BLaER1 (cell line): ENCODE data around the gene DAGLA.

Experiments used
- H3K27ac ChIP-seq: shearing (Covaris generic); formaldehyde crosslinking; 2 replicates; pipeline ENCODE4 v1.8.1; 2022
- H3K27me3 ChIP-seq: shearing (Covaris generic); formaldehyde crosslinking; 2 replicates; pipeline ENCODE4 v1.8.1; 2022
- H3K36me3 ChIP-seq: shearing (Covaris generic); formaldehyde crosslinking; 2 replicates; pipeline ENCODE4 v1.8.1; 2022
- H3K4me1 ChIP-seq: shearing (Covaris generic); formaldehyde crosslinking; 2 replicates; pipeline ENCODE4 v1.8.1; 2022
- H3K4me2 ChIP-seq: shearing (Covaris generic); formaldehyde crosslinking; 2 replicates; pipeline ENCODE4 v1.8.1; 2022
- H3K4me3 ChIP-seq: shearing (Covaris generic); formaldehyde crosslinking; 2 replicates; pipeline ENCODE4 v1.8.1; 2022
- H3K9ac ChIP-seq: shearing (Covaris generic); formaldehyde crosslinking; 2 replicates; pipeline ENCODE4 v1.8.1; 2022
- H3K9me3 ChIP-seq: shearing (Covaris generic); formaldehyde crosslinking; 2 replicates; pipeline ENCODE4 v1.8.1; 2022
- H4K20me1 ChIP-seq: shearing (Covaris generic); formaldehyde crosslinking; 2 replicates; pipeline ENCODE4 v1.8.1; 2022
- Cebpa-rat ChIP-seq: shearing (Covaris generic); IDR thresholded peaks from 2 replicates; pipeline ENCODE4 v1.8.1; 2022

The DAGLA gene

DNA sequence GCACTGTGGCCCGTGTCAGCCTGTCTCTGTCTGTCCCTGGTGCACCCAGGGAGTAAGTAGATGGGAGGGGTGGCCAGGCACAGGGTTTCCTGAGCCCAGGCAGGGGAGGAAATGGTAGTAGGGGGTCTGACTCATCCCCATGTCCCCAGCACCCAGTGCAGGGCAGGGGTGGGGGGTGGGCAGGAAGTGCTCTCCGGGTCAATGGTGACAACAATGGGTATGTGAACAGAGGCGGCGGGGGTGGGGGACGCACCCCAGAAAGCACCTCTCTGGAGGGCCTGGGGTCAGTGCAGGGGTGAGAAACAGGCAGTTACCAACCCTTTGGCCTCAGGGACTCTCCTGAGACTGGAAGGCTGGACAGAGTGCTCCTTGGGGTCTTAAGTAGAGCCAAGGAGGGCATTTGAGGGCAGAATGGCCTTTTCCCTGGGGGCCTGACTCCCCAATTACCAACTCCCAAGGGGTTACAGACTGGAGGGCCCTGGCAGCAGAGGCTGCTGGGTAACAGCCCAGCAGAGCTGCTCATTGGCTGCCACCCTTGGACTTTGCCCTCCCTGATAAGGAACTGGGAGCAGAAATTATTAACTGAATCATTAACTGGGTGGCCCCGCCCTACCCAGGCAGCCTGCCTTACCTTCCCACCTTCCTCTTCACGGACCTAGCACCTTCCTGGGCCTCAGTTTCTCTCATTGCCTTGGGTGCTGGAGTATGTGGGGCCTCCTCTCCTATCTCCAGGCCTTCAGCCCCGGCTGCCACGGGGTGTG is 76.4 kb downstream of the DAGLA start:
- H3K9ac ChIP-seq, result no peak overlapping the region
- peak overlapping the region; percentile 66; the same call in 1 of the 2 replicates for H3K27ac ChIP-seq
- H3K4me2 ChIP-seq, result peak overlapping the region; percentile 85
- TF ChIP-seq Cebpa-rat, result no peak
- H3K4me3 ChIP-seq, result no peak overlapping the region
- H4K20me1 ChIP-seq, result no peaks in the 10 kb centered on the region
- H3K27me3 ChIP-seq, result peaks cover 38% of the 10 kb centered on the region
- H3K4me1 ChIP-seq, result peaks cover 32% of the 10 kb centered on the region
- no peaks in the 10 kb centered on the region for H3K9me3 ChIP-seq
- H3K36me3 ChIP-seq, result no peaks in the 10 kb centered on the region

GRCh38 chr11:61757213-61757862 is 77.1 kb downstream of the DAGLA start:
- peak overlapping the region; percentile 85 for H3K4me2 ChIP-seq

GRCh38 chr11:61760946-61761345 is 80.8 kb downstream of the DAGLA start:
- peaks cover 19% of the 10 kb centered on the region for H3K4me1 ChIP-seq
- no peaks in the 10 kb centered on the region for H3K27me3 ChIP-seq
- H3K9me3 ChIP-seq, result no peaks in the 10 kb centered on the region
- no peaks in the 10 kb centered on the region for H4K20me1 ChIP-seq
- H3K4me2 ChIP-seq, result no peak overlapping the region
- no peak overlapping the region for H3K9ac ChIP-seq
- no peak for TF ChIP-seq Cebpa-rat
- H3K27ac ChIP-seq, result no peak overlapping the region
- H3K4me3 ChIP-seq, result no peak overlapping the region
- H3K36me3 ChIP-seq, result no peaks in the 10 kb centered on the region

More at GRCh38 chr11:61757213-61757862, 77.1 kb downstream of the DAGLA start:
- Histone ChIP-seq H4K20me1 (no peaks in the 10 kb centered on the region), H3K4me3 (no peak overlapping the region), H3K36me3 (no peaks in the 10 kb centered on the region), H3K4me1 (peaks cover 32% of the 10 kb centered on the region), H3K27me3 (peaks cover 31% of the 10 kb centered on the region), H3K9ac (no peak overlapping the region), H3K27ac (peak overlapping the region; percentile 66; the same call in 1 of the 2 replicates), H3K9me3 (no peaks in the 10 kb centered on the region)
- TF ChIP-seq Cebpa-rat, result no peak

- Histone ChIP-seq H3K4me2 (no peak overlapping the region), H4K20me1 (no peaks in the 10 kb centered on the region), H3K36me3 (no peaks in the 10 kb centered on the region), H3K4me1 (peaks cover 12% of the 10 kb centered on the region), H3K27ac (no peak overlapping the region), H3K9me3 (no peaks in the 10 kb centered on the region), H3K4me3 (no peak overlapping the region), H3K27me3 (no peaks in the 10 kb centered on the region), H3K9ac (no peak overlapping the region)
- no peak for TF ChIP-seq Cebpa-rat
These were observed 81.4 kb downstream of the DAGLA start for GRCh38 chr11:61761440-61762222.

- TF ChIP-seq Cebpa-rat, result no peak
- H3K27ac ChIP-seq, result no peak overlapping the region
- H3K27me3 ChIP-seq, result no peaks in the 10 kb centered on the region
- no peaks in the 10 kb centered on the region for H3K36me3 ChIP-seq
- H3K9me3 ChIP-seq, result no peaks in the 10 kb centered on the region
- no peak overlapping the region for H3K4me3 ChIP-seq
- H4K20me1 ChIP-seq, result no peaks in the 10 kb centered on the region
- peaks cover 11% of the 10 kb centered on the region for H3K4me1 ChIP-seq
- no peak overlapping the region for H3K4me2 ChIP-seq
- no peak overlapping the region for H3K9ac ChIP-seq
These were observed 82.0 kb downstream of the DAGLA start for GRCh38 chr11:61762223-61762615.

DNA sequence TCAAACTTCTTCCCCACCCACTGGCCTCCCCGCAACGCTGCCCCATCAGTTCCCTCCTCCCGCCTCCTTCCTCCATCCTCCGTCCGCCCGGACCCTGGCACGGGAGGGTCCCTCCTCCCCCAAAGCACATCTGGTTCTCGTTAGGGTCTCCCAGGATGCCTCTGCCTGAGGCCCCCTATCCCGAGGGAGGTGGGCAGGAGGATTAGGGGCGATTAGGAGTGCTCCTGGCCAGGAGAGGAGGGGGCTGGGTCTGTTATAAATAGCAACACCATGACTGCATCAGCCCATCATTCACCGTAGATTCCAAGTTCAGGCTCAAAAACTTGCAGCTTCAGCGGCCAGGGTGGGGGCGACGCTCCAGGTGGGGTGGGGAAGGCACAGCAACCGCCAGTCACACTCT is 82.6 kb downstream of the DAGLA start:
- Histone ChIP-seq H3K4me2 (no peak overlapping the region), H3K27me3 (no peaks in the 10 kb centered on the region), H3K9me3 (no peaks in the 10 kb centered on the region), H3K27ac (no peak overlapping the region), H3K4me3 (no peak overlapping the region), H3K9ac (no peak overlapping the region), H3K4me1 (peaks cover 5% of the 10 kb centered on the region), H3K36me3 (no peaks in the 10 kb centered on the region), H4K20me1 (no peaks in the 10 kb centered on the region)
- no peak for TF ChIP-seq Cebpa-rat

DNA sequence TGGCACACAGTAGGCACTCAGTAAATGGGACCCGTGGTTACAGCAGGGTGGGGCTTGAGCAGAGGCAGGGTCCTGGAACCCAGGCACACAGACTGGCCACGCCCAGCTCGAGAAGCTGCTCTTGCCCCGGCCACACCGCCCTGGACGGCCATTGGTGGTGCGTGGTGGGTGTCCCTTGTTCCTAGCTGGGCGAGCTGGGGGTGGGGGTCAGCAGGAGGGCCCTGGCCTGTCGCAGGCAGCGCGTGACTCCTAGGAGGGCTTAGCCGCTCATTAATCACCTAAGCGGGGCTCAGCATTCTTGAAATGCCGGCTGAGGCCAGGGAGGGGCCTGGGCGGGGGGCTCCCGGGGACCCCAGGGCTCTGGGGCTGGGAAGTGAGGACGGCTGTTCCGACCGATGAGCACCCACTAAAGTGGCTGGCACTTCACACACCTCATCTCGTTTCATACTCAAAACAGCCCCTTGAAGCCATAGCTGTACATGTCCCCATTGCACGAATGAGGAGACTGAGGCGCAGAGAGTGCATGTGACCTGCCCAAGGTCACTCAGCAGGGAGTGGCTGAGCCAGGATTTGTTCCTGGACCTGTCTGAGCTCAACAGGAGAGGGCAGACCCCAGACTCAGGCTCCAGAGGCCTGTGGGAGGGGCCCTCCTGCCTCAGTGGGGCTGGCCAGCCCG is 83.9 kb downstream of the DAGLA start:
- H3K4me1 ChIP-seq, result peaks cover 15% of the 10 kb centered on the region

DNA sequence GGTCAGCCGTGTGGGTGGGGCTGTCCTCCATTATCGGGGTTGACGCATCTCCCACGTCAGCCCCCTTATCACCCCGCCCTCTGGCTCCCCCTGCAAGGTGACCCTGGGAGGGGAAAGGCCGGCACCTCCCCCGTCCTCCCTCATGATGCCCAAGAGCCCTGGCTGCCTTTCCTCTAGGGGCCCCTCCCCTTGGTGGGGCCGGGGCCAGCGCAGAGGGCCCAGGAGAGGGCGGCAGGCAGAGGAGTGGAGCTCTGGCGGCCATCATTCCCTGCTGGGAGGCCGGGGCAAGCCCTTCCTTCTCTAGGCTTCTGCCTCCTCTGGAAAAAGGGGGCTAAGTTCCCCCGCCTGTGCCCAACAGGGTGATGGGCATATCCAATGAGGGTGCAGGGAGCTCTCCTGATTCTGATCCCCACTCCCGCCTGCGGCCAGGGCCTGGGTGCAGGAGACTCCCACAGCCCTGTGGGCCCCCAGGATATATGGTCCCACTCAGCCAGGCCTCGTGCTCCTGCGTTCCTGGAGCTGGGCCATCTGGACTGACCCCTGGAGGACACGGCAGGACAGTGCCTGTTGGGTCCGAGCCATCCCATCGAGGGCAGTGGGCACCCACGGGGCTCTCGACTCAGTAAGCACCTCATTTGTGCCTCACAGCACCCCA is 84.5 kb downstream of the DAGLA start:
- Histone ChIP-seq H3K4me1 (peaks cover 19% of the 10 kb centered on the region), H3K27ac (no peak overlapping the region), H3K36me3 (no peaks in the 10 kb centered on the region), H4K20me1 (no peaks in the 10 kb centered on the region), H3K9me3 (no peaks in the 10 kb centered on the region), H3K9ac (no peak overlapping the region), H3K4me3 (no peak overlapping the region), H3K27me3 (no peaks in the 10 kb centered on the region), H3K4me2 (no peak overlapping the region)
- TF ChIP-seq Cebpa-rat, result no peak

More for the DNA sequence above, 83.9 kb downstream of the DAGLA start:
- Histone ChIP-seq H3K27ac (no peak overlapping the region), H3K9me3 (no peaks in the 10 kb centered on the region), H3K27me3 (no peaks in the 10 kb centered on the region), H3K9ac (no peak overlapping the region), H4K20me1 (no peaks in the 10 kb centered on the region), H3K36me3 (no peaks in the 10 kb centered on the region), H3K4me2 (no peak overlapping the region), H3K4me3 (no peak overlapping the region)
- no peak for TF ChIP-seq Cebpa-rat
